Activated T-cell treated with anti-CD3 and anti-CD28 coated beads for 4 hours (primary cell): Measurements from ENCODE around the gene OGDH.
"Not testable (repeated sequence)": the region's sequence is repeated elsewhere in the genome, so short reads cannot be mapped to it uniquely, and the experiment has no call there.

Source experiments
- DNase-seq: peaks from one replicate; pipeline ENCODE4 v3.0.0-alpha.2; 2020

Gene OGDH

DNA sequence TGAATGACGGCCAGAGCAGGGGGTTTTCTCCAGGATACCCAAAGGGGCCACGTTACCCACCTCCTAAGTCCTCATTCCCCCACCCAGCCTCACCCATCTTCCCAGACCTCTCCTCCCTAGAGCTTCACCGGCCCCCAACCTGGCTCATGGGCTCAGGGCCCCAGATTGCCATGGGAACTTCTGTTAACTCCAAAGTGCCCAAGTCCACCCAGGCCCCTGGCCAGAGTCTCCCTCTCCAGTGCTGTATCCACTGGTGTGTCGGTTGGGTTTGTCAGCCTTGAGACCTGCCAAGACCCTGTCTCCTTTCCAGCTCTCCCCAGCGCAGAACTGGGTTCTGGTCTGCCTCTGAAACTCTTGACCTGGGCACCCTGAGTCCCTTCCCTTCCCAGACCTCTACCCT lies 105.1 kb downstream of the OGDH start:
- DNase-seq = no peak

DNA sequence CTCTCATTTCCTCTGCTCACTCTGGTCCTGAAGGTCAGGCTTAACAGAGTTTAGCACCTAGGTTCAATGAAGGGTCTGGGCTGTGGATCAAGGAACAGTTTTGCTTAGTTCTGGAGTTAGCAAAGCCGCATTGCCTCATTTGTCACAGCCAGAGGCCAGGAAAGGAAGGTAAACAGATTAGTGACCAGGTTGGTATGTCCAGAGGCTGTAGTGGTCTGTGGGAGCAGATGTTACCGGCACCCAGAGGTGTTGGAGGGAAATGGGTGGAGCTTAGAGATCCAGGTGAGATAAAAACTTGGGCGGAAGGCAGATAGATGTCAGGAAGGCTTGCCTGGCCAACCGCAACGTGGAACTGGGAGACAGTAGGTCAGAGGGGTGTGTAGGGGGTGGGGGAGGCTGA lies 105.6 kb downstream of the OGDH start:
- DNase-seq = no peak

DNA sequence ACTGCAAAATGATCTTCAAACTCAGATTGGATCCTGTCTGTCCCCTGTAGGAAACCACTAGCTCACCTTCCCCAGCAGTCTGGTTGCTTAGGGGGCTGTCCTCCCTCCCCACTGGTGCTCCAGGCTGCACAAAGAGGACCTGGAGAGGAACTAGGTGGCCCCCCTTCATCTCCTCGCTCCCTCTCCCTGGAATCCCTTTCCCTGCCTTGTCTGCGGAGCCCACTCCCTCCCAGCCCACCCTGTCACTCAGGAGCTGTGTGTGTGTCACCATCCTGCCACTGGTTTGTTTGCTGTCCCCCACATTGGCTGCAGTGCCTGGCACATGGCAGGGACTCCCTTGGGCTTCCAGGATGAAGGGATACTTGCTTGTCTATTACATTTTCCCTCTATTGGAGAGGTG lies 106.7 kb downstream of the OGDH start:
- no peak for DNase-seq

DNA sequence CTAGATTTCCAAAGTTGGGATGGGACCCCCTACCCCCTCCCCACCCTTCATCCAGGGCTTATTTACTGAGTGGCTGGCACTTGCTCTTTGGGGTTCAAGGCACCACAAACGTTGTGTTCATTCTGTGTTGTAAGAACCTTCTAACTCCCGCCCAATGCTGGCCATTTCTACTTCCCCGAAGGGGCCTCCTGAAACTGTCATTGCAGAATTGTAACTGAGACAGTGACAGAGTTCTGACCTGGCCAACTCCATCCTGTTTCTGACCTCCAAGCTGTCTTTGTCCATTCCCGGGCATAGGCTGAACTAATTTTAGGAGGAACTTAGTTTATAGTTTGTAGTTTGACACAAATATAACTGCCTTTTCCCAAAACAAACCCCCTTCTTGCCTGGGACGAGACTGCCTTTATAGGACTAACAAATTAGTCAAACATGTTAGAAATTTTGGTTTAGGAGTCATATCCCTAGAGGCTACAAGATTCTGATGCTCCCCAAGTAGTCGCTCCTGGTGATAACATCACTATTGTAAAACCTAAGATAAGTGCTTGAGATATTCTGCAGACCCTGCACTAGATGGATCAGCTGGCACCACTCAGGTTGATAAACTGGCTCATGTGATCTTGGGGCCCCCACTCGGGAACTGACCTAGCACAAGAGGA lies 107.4 kb downstream of the OGDH start:
- no peak for DNase-seq

DNA sequence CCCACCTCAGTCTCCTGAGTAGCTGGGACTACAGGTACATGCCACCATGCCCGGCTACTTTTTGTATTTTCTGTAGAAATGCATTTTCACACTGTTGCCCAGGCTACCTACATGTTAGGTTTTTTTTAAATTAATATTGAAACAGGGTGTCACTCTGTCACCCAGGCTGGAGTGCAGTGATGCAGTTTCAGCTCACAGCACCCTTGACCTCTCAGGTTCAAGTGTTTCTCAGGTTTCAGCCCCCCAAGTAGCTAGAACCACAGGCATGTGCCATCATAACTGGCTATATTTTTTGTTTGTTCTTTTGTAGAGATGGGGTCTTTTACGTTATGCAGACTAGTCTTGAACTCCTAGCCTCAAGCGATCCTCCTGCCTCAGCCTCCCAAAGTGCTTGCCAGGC lies 109.8 kb downstream of the OGDH start:
- no peak for DNase-seq

DNA sequence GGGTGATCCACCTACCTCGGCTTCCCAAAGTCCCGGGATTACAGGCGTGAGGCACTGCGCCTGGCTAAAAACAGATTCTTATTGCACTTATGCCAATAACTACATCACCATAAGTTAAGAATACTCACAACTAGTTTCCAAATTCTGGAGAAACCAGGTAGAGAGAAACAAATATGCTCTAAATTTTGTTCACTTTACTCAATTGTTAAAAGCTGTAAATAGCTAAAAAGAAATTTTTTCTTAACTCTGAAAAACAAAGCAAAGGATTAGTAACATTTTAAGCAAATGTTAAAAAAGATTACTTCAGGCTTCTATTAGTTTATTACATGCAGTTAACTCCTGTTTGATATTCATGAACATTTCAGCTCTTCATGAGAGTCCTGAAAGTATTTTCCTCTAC lies 113.9 kb downstream of the OGDH start:
- DNase-seq = no peak

DNA sequence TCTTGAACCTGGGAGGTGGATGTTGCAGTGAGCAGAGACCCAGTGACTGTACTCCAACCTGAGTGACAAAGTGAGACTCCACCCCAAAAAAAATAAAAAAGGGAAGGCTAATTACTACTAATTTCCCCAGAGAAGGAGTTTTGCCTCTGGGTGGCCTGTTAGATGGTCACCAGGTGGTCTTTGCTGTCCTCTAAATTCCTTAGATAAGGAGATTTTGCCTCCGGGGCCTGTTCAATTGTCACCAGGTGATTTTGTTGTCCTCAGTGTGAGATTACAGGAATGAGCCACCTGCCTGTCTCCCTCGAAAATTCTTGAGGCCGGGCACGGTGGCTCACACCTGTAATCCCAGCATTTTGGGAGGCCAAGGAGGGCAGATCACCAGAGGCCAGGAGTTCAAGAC lies 117.8 kb downstream of the OGDH start:
- DNase-seq = no peak

DNA sequence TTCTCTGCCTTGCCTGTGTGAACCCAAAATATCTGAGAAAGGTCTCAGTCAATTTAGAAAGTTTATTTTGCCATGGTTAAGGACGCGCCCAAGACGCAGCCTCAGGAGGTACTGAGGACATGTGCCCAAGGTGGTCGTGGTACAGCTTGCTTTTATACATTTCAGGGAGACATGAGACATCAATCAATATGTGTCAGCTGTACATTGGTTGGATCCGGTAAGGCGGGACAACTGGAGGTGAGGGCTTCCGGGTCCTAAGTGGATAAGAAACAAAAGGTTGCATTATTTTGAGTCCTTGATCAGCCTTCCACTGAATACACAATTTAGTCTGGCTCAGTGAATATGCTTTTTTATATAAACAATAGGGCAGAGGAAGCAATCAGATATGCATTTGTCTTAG lies 119.8 kb downstream of the OGDH start:
- DNase-seq = not testable (repeated sequence)

DNA sequence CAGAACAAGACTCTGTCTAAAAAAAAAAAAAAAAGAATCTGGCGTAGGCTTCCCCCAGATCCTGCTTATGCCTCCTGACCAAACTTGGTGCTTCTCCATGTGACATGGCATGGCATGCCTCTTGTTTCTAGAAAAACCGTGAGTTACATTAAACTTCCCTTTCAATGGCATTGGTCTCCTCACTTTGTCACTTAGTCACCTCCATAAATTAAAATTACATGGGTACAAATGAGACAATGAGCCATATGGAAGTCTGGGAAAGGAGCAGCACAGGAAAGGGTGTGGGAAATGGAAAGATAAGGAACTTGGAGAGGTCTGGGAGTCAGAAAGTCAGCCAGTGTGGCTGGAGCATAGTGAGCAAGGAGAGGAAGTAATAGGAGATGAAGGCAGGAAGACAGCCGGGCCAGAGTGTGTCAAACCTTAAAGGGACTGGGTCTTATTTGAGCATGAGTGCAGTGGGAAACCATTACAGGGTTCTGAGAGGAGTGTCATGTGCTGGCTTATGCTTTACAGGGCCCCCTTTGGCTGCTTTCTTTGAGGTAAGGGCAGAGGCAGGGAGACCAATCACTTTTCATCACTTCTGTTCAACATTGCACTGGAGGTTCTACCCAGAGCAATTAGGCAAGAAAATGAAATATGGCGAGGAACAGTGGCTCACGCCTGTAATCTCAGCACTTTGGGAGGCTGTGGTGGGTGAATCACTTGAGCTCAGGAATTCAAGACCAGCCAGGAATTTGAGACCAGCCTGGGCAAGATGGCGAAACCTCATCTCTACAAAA lies 120.9 kb downstream of the OGDH start:
- DNase-seq = no peak

DNA sequence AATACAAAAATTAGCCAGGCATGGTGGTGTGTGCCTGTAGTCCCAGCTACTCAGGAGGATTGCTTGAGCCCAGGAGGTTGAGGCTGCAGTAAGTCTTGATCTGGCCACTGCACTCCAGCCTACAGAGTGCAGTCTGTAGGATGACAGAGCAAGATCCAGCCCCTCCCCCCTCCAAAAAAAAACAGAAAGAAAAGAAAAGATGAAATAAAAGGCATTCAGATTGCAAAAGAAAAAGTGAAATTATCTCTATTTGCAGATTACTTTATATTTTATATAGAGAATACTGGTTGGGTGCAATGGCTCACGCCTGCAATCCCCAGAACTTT lies 121.5 kb downstream of the OGDH start:
- no peak for DNase-seq

DNA sequence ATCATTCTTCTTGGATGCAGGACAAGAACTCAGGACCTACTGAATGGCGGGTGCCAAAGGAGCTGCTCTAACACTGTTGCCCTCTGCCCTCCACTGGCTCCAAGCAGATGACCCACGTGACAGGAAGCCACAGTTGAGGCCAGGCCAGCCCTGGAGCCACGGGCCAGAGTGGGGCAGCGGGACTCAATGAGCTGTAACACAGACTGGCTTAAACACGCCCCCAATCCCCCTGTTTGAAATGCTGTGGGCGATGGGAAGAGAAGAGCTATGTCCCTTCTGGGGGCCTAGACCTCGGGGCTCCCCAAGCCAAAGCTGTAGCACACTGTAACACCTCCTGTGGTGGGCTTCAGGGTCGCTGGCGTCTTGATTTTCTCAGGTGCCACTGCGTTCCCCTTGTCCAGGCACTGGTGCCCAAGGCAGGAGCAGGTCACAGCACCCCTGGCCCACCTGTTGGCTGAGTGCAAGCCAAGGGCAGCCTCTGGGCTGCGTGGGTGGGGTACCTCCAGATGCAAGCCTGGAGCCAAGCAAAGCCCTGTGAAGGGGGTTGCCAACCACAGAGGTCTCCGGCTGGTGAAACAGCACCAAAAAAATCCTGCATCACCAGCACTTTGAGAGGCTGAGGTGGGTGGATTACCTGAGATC lies 123.6 kb downstream of the OGDH start:
- no peak for DNase-seq

DNA sequence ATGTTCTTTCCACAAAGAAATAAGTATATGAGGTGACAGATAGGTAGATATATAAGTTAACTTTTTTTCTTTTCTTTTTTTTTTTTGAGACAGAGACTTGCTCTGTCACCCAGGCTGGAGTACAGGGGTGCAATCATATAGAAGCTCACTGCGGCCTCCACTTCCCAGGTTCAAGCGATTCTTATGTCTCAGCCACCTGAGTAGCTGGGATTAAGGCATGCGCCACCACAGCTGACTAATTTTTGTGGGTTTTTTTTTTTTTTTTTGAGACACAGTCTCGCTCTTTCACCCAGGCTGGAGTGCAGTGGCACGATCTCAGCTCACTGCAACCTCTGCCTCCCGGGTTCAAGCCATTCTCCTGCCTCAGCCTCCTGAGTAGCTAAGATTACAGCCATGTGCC lies 126.5 kb downstream of the OGDH start:
- not testable (repeated sequence) for DNase-seq

DNA sequence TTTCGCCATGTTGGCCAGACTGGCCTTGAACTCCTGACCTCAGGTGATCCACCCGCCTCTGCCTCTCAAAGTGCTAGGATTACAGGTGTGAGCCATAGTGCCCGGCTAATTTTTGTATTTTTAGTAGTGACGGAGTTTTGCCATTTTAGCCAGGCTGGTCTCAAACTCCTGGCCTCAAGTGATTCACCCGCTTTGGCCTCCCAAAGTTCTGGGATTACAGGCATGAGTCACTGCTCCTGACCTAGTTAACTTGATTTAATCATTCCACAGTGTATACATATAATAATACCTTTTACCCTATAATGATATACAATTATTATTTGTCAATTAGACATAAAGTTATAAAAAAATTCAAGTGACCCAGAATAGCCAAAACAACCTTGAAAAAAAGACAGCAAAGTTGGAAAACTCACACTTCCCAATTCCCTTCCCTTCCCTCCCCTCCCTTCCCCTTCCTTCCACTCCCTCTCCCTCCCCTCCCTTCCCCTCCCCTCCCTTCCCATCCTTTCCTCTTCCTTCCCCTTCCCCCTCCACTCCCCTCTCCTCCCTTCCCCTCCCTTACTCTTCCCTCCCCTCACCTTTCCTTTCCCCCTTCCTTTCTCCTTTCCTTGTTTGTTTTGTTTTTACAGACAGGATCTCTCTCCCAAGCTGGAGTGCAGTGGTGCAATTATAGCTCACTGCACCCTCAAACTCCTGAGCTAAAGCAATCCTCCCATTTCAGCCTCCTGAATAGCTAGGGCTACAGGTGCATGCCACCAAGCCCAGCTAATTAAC lies 127.5 kb downstream of the OGDH start:
- DNase-seq = no peak

DNA sequence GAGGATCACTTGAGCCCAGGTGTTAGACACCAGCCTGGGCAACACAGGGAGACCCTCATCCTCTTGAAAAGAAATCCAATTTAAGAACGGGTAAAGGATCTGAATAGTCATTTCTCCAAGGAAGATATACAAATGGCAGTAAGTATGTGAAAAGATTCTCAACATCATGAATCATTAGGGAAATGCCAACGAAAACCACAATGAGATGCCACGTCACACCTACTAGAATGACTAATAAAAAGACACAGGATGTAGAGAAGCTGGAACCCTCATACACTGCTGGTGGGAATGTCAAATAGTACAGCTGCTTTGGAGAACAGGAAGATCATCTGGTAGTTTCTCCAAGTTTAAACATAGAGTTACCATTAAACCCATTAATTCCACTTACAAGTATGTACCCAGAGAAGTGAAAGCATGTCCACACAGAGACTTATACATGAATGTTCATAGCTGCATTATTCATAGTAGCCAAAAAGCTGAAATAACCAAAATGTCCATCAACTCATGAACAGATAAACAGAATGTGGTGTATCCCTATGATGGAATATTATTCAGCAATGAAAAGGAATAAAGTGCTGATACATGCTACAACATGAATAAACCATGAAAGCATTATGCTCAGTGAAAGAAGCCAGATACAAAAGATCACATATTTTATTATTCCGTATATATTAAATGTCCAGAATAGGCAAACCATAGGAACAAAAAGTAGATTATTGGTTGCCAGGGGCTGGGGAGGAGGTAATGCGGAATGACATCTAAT lies 129.2 kb downstream of the OGDH start:
- DNase-seq = peak; percentile 39

DNA sequence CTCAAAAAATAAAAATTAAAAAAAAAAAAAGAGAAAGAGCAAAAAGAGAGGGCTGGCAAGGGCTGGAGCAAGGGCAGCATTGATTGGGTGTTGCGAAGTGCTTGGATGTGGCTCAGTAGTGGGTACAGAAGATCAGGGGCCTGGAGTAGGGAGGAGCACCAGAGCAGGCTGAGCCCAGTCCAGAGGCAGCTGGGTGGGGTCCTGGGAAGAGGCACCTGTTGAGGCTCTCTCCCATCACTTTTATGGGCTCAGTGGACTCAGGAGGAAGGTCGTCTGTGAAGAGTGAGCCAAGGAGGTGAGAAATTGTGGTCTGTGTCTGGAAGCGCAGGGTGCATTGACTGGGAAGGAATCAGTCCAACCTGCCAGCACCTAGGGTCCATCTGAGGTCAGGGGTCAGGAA lies 130.5 kb downstream of the OGDH start:
- no peak for DNase-seq

DNA sequence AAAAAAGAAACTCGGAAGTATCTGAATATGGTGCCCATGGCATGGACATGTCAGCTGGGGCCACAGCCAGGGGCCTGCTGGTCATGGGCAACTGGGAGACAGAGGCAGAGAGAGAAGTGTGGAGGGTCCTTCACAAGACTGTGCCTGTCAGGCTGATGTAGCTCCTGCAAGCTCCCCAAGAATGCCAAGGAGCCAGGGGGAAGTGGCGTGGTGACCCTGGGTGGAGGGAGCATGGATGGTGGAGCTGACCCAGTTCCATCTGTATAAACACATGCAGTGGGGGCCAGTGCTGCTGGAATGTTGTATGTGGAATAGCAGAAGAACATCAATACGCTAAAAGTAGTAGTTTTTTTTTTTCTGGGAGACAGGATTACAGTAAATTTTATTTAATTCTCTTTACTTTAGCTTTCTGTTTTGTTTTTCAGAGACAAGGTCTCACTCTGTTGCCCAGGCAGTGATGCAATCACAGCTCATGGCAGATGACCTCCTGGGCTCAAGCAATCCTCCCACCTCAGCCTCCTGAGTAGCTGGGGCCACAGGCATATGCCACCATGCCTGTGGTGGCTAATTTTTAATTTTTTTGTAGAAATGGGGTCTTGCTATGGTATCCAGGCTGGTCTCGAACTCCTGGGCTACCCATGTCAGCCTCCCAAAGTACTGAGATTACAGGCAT lies 131.8 kb downstream of the OGDH start:
- no peak for DNase-seq

DNA sequence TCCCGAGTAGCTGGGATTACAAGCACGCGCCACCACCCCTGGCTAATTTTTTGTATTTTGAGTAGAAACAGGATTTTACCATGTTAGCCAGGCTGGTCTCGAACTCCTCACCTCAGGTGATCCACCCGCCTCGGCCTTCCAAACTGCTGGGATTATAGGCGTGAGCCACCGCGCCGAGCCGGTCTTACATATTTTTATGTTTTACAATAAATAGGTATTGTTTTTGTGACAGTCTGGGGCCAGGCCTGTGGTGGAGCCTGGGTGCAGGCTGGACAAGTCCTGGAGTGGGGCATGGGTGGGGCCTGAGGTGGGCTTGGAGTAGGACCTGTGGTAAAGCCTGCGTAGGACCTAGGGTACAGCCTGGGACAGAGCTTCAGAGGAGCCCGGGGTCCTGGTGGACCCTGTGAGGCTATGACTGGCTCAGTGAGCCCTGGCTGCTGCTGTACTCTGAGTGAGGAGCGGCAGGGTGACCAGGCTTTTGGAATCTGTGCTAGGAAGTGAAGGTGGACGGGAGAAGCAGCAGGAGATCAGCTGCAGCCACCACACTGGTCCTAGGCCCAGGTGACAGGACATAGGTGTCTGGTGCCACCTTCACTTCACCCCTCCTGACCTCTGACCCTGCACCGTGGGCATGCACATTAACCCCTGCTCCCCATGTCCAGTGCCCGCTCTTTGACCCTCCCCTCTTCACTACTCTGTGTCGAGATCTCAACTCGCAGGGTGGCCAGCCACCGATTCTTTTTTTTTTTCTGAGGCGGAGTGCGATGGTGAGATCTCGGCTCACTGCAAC lies 132.6 kb downstream of the OGDH start:
- no peak for DNase-seq

DNA sequence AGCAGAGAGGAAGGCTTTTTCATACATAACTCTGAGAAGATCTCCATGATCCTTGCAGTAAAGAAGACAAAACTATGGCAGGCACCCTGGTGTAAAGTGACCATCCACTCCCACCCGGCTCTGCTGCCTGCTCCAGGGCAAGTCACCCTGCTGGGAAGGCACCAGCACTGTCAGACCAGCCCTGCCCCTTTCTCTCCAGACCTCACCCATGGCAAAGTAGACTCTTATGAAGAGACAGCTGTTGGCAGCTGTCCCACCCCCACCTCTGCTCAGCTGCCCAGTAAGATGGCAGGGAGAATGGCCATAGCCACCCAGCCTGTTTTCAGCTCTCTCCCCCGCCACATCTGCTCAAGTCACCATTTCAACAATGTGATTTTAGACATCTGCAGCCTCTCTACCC lies 133.6 kb downstream of the OGDH start:
- DNase-seq = no peak

DNA sequence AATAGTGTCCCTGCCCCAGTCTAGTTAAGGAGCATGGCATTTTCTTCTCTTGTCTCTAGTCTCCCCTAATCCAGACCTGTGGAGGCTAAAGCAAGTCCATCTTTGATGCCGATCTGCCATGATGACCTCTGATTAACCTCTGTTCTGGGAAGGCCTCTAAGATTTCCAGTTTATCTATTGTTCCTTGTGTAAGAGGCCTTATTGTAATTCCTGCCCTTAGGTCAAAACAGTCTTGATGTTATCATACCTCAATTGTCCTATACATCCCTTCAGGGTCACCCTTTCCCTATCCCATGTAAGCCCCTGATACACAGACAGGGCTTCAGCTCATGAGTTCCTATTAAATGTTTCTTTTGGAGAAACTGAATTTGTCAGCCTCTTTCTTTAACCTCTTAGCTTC lies 137.3 kb downstream of the OGDH start:
- DNase-seq = no peak

DNA sequence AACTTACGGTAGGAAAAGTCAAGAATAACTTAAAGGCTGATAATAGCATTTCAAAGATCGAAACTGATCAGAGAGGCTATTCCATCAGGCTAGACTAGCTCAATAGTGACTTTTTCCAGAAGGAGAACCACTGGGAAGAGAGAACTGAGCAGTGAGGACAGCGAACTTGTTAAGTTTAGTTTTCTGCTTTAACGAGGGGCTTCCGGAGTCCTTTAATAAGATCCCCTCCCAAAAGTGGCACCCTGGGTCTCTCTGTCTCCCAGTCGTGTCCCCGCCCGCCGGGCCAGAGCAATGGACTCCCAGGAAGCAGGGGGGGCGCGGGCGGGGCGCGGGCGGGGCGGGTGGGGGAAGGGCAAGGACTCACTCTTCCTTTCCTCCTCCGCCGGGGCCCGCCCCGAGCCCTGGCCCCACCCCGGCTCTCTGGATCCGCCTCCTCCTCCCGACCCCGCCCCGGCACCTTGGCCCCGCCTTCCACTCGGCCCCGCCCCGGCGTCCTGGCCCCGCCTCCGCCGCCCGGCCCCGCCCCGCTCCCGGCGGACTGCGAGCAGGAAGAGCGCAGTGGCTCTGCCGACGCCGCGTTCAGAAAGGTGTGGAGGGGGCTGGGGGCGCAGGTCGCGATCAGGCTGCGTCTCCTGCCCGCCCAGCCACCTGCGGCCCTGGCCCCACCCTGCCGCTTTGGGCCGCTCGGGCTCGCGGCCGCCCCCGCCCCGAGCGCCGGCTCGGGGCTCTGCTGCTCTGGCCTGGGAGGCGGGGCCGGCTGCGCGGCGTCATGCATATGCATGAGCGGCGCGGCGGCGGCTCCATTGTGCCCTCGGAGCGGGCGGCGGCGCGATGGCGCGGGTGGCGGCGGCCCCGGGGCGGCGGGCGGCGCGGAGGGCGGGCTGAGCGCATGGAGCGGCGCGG lies 141.9 kb downstream of the OGDH start, which contains the start of gene ZMIZ2:
Gene ZMIZ2, plus strand, starts transcription at position 803 of the 903 bp plus-strand sequence. CDS start 7,403 bp downstream, outside the sequence.
- DNase-seq = peak; percentile 91
